HG02840 (cell line): ENCODE measurements around the gene IRS1.

ENCODE experiments used
- ATAC-seq: cut with Tn5 transposase; IDR thresholded peaks from one replicate; pipeline ENCODE4 v1.9.1; 2021; ENCODE audit warnings: mild to moderate bottlenecking, moderate library complexity, moderate number of reproducible peaks; ENCODE audit not compliant: unreplicated experiment, low FRiP score

IRS1 gene

GRCh38 chr2:226825056-226825455 lies 25.4 kb upstream of the IRS1 start:
- ATAC-seq, result no peak

- no peak for ATAC-seq
Observed at GRCh38 chr2:226818930-226819329, 19.3 kb upstream of the IRS1 start.

- ATAC-seq, result no peak
Observed at GRCh38 chr2:226813148-226813701, 13.6 kb upstream of the IRS1 start.

GRCh38 chr2:226803410-226803809 lies 3.8 kb upstream of the IRS1 start:
- no peak for ATAC-seq

GRCh38 chr2:226802573-226802972 lies 3.0 kb upstream of the IRS1 start:
- no peak for ATAC-seq

- peak; percentile 81 for ATAC-seq
Observed at GRCh38 chr2:226800941-226801784, 1.5 kb upstream of the IRS1 start.

GRCh38 chr2:226799976-226800940 lies 638 bp upstream of the IRS1 start:
- no peak for ATAC-seq

- ATAC-seq, result no peak
Observed at GRCh38 chr2:226798422-226799210, 1.0 kb downstream of the IRS1 start.

- ATAC-seq, result no peak
Observed at GRCh38 chr2:226797989-226798421, 1.6 kb downstream of the IRS1 start.

GRCh38 chr2:226797289-226797988 lies 2.2 kb downstream of the IRS1 start:
- ATAC-seq, result no peak

- no peak for ATAC-seq
Observed at GRCh38 chr2:226796840-226797288, 2.8 kb downstream of the IRS1 start.

- no peak for ATAC-seq
Observed at GRCh38 chr2:226796012-226796839, 3.4 kb downstream of the IRS1 start.

GRCh38 chr2:226795281-226796011 lies 4.2 kb downstream of the IRS1 start:
- ATAC-seq, result no peak

GRCh38 chr2:226794751-226795171 lies 4.9 kb downstream of the IRS1 start:
- ATAC-seq, result no peak

- no peak for ATAC-seq
Observed at GRCh38 chr2:226794196-226794661, 5.4 kb downstream of the IRS1 start.

GRCh38 chr2:226793646-226794045 lies 6.0 kb downstream of the IRS1 start:
- no peak for ATAC-seq

GRCh38 chr2:226792155-226792881 lies 7.3 kb downstream of the IRS1 start:
- ATAC-seq, result no peak
